ENCODE measurements around the gene HECW1.

HECW1 gene

DNA sequence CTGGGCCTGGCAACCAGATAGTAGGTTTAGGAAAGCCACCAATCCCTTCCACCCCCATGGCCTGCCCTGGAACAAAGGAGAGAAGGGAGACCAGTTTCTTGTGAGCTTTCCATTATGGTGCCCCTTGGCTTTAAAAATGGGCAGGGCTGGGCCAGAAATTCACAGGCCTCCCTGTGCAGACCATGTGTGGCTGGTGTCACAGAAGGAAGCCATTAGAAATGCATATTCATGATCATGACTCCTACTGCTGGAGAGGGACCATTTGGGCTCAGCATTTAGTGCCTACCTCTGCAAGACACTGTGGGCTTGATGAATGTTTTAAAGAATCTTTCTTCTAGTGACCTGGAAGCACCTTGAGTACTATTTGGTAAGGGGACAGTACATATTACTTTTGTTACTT is 108.3 kb downstream of the HECW1 start:
- Histone ChIP-seq H3K23ac (ENCODE audit: low read length in 2 of 2) (no peak overlapping the region), H3K4ac (ENCODE audit: low read depth in 1 of 2, low read length in 2 of 2) (no peak overlapping the region), H2BK12ac (ENCODE audit: low read length in 2 of 2) (no peak overlapping the region), H3K9me3 (ENCODE audit: control insufficient read depth, low read length) (no peaks in the 10 kb centered on the region), H3K4me3 (ENCODE audit: insufficient read depth in 1 of 2, low read depth in 1 of 2, low read length in 2 of 2) (no peak overlapping the region), H3K27ac (ENCODE audit: low read length, poor library complexity, severe bottlenecking) (no peak overlapping the region), H3K18ac (ENCODE audit: low read depth in 1 of 2, low read length in 2 of 2) (no peak overlapping the region), H2BK15ac (ENCODE audit: low read depth, poor library complexity, severe bottlenecking) (no peak overlapping the region), H4K8ac (ENCODE audit: low read length) (no peak overlapping the region), H2AFZ (ENCODE audit: low read depth, low read length) (no peak overlapping the region), H4K91ac (ENCODE audit: low read length) (no peak overlapping the region), H3K4me1 (ENCODE audit: control insufficient read depth, insufficient read depth, low read depth, low read length) (peaks cover 2% of the 10 kb centered on the region), H3K4me2 (ENCODE audit: low read length, poor library complexity, severe bottlenecking) (no peak overlapping the region), H3K9ac (ENCODE audit: low read length) (no peak overlapping the region), H2BK120ac (ENCODE audit: low read depth, low read length) (no peak overlapping the region), H3K14ac (ENCODE audit: low read length in 2 of 2) (no peak overlapping the region), H3K27me3 (ENCODE audit: control insufficient read depth in 1 of 2, insufficient read depth in 1 of 2, low read length in 2 of 2) (peaks cover 0 to 1% of the 10 kb centered on the region in 2 experiments), H3K79me1 (replicated peaks; ENCODE audit: low read length, poor library complexity, severe bottlenecking) (no peaks in the 10 kb centered on the region), H3K36me3 (ENCODE audit: control insufficient read depth in 1 of 2, insufficient read depth in 2 of 2, low read depth in 1 of 2, low read length in 2 of 2) (no peaks in the 10 kb centered on the region), H2BK5ac (ENCODE audit: low read depth, low read length, poor library complexity, severe bottlenecking) (no peak overlapping the region), H2AK5ac (ENCODE audit: low read length, severe bottlenecking) (no peak overlapping the region)
- no peak for DNase-seq

DNA sequence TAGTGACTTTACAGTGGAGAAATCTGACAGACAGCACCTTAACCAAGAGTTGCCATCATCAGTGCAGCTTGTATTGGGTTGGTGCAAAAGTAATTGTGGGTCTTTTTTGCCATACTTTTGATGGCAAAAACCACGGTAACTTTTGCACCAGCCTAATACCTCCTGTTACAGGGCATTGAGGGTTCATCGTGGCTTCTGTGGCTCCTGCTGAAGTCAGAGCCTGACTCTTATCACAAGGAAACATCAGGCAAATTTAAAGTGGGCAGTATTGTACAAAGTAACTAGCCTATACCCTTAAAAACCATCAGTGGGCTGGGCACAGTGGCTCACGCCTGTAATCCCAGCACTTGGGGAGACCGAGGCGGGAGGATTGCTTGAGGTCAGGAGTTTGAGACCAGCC is 117.4 kb downstream of the HECW1 start:
- 93% methylated on average over 5 of the region's 5 CpGs for WGBS
- Histone ChIP-seq H2BK5ac (ENCODE audit: low read depth, low read length, poor library complexity, severe bottlenecking) (no peak overlapping the region), H3K4ac (ENCODE audit: low read depth in 1 of 2, low read length in 2 of 2) (no peak overlapping the region), H3K14ac (ENCODE audit: low read length in 2 of 2) (no peak overlapping the region), H2AFZ (ENCODE audit: low read depth, low read length) (no peak overlapping the region), H2BK120ac (ENCODE audit: low read depth, low read length) (no peak overlapping the region), H3K79me1 (replicated peaks; ENCODE audit: low read length, poor library complexity, severe bottlenecking) (no peaks in the 10 kb centered on the region), H3K27me3 (ENCODE audit: control insufficient read depth in 1 of 2, insufficient read depth in 1 of 2, low read length in 2 of 2) (no peaks in the 10 kb centered on the region), H3K9ac (ENCODE audit: low read length) (no peak overlapping the region), H2BK15ac (ENCODE audit: low read depth, poor library complexity, severe bottlenecking) (no peak overlapping the region), H4K91ac (ENCODE audit: low read length) (no peak overlapping the region), H2BK12ac (ENCODE audit: low read length in 2 of 2) (no peak overlapping the region), H4K8ac (ENCODE audit: low read length) (no peak overlapping the region), H3K4me2 (ENCODE audit: low read length, poor library complexity, severe bottlenecking) (no peak overlapping the region), H3K4me3 (ENCODE audit: insufficient read depth in 1 of 2, low read depth in 1 of 2, low read length in 2 of 2) (no peak overlapping the region), H3K36me3 (ENCODE audit: control insufficient read depth in 1 of 2, insufficient read depth in 2 of 2, low read depth in 1 of 2, low read length in 2 of 2) (no peaks in the 10 kb centered on the region), H2AK5ac (ENCODE audit: low read length, severe bottlenecking) (no peak overlapping the region), H3K4me1 (ENCODE audit: control insufficient read depth, insufficient read depth, low read depth, low read length) (no peaks in the 10 kb centered on the region), H3K23ac (ENCODE audit: low read length in 2 of 2) (no peak overlapping the region), H3K27ac (ENCODE audit: low read length, poor library complexity, severe bottlenecking) (no peak overlapping the region), H3K9me3 (ENCODE audit: control insufficient read depth, low read length) (no peaks in the 10 kb centered on the region), H3K18ac (ENCODE audit: low read depth in 1 of 2, low read length in 2 of 2) (no peak overlapping the region)
- DNase-seq = no peak

DNA sequence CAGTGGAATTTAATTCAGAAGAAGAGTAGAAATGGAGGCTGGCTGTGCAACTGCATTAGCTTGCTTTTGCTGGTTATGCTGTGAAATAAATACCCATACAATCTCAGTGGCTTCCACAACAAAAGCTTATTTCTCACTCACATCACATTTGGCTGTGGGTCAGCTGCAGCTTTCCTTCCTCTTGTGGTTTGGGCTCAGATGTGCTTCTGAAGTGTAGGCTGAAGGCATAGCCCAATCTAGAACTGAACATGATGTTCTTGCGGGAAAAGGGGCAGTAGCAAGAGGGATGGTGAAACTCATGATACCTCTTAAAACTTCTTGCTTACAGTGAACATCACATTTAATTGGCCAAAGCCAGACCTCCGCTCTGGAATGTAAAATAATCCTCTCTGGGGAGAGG is 119.9 kb downstream of the HECW1 start:
- Histone ChIP-seq H3K14ac (ENCODE audit: low read length in 2 of 2) (peak overlapping the region in 1 of 2 experiments; percentile 44), H3K18ac (ENCODE audit: low read depth in 1 of 2, low read length in 2 of 2) (no peak overlapping the region), H3K9ac (ENCODE audit: low read length) (no peak overlapping the region), H3K4me3 (ENCODE audit: insufficient read depth in 1 of 2, low read depth in 1 of 2, low read length in 2 of 2) (no peak overlapping the region), H3K4me1 (ENCODE audit: control insufficient read depth, insufficient read depth, low read depth, low read length) (no peaks in the 10 kb centered on the region), H3K4ac (ENCODE audit: low read depth in 1 of 2, low read length in 2 of 2) (no peak overlapping the region), H3K9me3 (ENCODE audit: control insufficient read depth, low read length) (no peaks in the 10 kb centered on the region), H2AFZ (ENCODE audit: low read depth, low read length) (no peak overlapping the region), H3K27ac (ENCODE audit: low read length, poor library complexity, severe bottlenecking) (no peak overlapping the region), H3K4me2 (ENCODE audit: low read length, poor library complexity, severe bottlenecking) (no peak overlapping the region), H3K36me3 (ENCODE audit: control insufficient read depth in 1 of 2, insufficient read depth in 2 of 2, low read depth in 1 of 2, low read length in 2 of 2) (no peaks in the 10 kb centered on the region), H4K91ac (ENCODE audit: low read length) (no peak overlapping the region), H3K79me1 (replicated peaks; ENCODE audit: low read length, poor library complexity, severe bottlenecking) (no peaks in the 10 kb centered on the region), H4K8ac (ENCODE audit: low read length) (no peak overlapping the region), H2BK15ac (ENCODE audit: low read depth, poor library complexity, severe bottlenecking) (no peak overlapping the region), H3K27me3 (ENCODE audit: control insufficient read depth in 1 of 2, insufficient read depth in 1 of 2, low read length in 2 of 2) (no peaks in the 10 kb centered on the region), H2BK120ac (ENCODE audit: low read depth, low read length) (no peak overlapping the region), H2BK5ac (ENCODE audit: low read depth, low read length, poor library complexity, severe bottlenecking) (no peak overlapping the region), H3K23ac (ENCODE audit: low read length in 2 of 2) (no peak overlapping the region), H2AK5ac (ENCODE audit: low read length, severe bottlenecking) (no peak overlapping the region), H2BK12ac (ENCODE audit: low read length in 2 of 2) (no peak overlapping the region)
- no peak for DNase-seq
- WGBS = 64% methylated on average over 1 of the region's 2 CpGs

DNA sequence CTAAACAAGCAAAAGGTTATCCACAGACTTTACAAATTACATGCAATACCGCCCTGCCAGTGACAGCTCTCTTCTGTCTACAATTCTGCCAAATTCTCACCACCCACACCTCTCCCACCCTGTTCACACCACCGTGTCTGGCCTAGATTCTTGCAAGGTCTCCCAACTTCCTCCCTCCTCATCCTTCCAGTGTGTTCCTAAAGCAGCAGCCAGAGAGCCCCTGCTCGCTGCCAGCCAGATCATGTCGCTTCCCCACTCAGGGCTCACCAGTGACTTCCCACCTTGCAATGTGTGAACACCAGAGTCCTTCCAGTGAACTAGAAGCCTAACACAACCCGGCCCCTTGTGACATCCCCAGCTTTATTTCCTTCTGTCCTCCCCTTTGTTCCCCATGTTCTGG is 121.6 kb downstream of the HECW1 start:
- 68% methylated on average over 5 of the region's 5 CpGs for WGBS
- Histone ChIP-seq H2AFZ (ENCODE audit: low read depth, low read length) (no peak overlapping the region), H3K18ac (ENCODE audit: low read depth in 1 of 2, low read length in 2 of 2) (no peak overlapping the region), H3K9me3 (ENCODE audit: control insufficient read depth, low read length) (no peaks in the 10 kb centered on the region), H2BK12ac (ENCODE audit: low read length in 2 of 2) (no peak overlapping the region), H3K4me1 (ENCODE audit: control insufficient read depth, insufficient read depth, low read depth, low read length) (no peaks in the 10 kb centered on the region), H4K91ac (ENCODE audit: low read length) (no peak overlapping the region), H2AK5ac (ENCODE audit: low read length, severe bottlenecking) (no peak overlapping the region), H3K36me3 (ENCODE audit: control insufficient read depth in 1 of 2, insufficient read depth in 2 of 2, low read depth in 1 of 2, low read length in 2 of 2) (no peaks in the 10 kb centered on the region), H3K27ac (ENCODE audit: low read length, poor library complexity, severe bottlenecking) (no peak overlapping the region), H2BK15ac (ENCODE audit: low read depth, poor library complexity, severe bottlenecking) (no peak overlapping the region), H3K23ac (ENCODE audit: low read length in 2 of 2) (no peak overlapping the region), H3K14ac (ENCODE audit: low read length in 2 of 2) (no peak overlapping the region), H3K4me3 (ENCODE audit: insufficient read depth in 1 of 2, low read depth in 1 of 2, low read length in 2 of 2) (no peak overlapping the region), H3K4ac (ENCODE audit: low read depth in 1 of 2, low read length in 2 of 2) (no peak overlapping the region), H4K8ac (ENCODE audit: low read length) (no peak overlapping the region), H3K4me2 (ENCODE audit: low read length, poor library complexity, severe bottlenecking) (no peak overlapping the region), H3K27me3 (ENCODE audit: control insufficient read depth in 1 of 2, insufficient read depth in 1 of 2, low read length in 2 of 2) (no peaks in the 10 kb centered on the region), H3K79me1 (replicated peaks; ENCODE audit: low read length, poor library complexity, severe bottlenecking) (no peaks in the 10 kb centered on the region), H2BK120ac (ENCODE audit: low read depth, low read length) (no peak overlapping the region), H2BK5ac (ENCODE audit: low read depth, low read length, poor library complexity, severe bottlenecking) (no peak overlapping the region), H3K9ac (ENCODE audit: low read length) (no peak overlapping the region)
- DNase-seq = no peak
